ENCODE measurements around the gene NRG2.

Gene NRG2

GRCh38 chr5:140004174-140004573, 38.9 kb downstream of the NRG2 start:
- no peak for TF ChIP-seq CTCF (IDR thresholded peaks at IDR 0.05; ENCODE audit: control insufficient read depth, extremely low read depth, insufficient read depth)
- H3K4me3 ChIP-seq (ENCODE audit: low read depth, low read length), result no peak overlapping the region
- DNase-seq (ENCODE audit: low read depth), result no peak

GRCh38 chr5:140003519-140003918, 39.6 kb downstream of the NRG2 start:
- no peak for DNase-seq (ENCODE audit: low read depth)
- TF ChIP-seq CTCF (IDR thresholded peaks at IDR 0.05; ENCODE audit: control insufficient read depth, extremely low read depth, insufficient read depth), result no peak
- H3K4me3 ChIP-seq (ENCODE audit: low read depth, low read length), result no peak overlapping the region

- H3K4me3 ChIP-seq (ENCODE audit: low read depth, low read length), result no peak overlapping the region
- no peak for DNase-seq (ENCODE audit: low read depth)
- TF ChIP-seq CTCF (IDR thresholded peaks at IDR 0.05; ENCODE audit: control insufficient read depth, extremely low read depth, insufficient read depth), result no peak
Measured at GRCh38 chr5:140000332-140000731, 42.8 kb downstream of the NRG2 start.

- no peak for DNase-seq (ENCODE audit: low read depth)
- no peak for TF ChIP-seq CTCF (IDR thresholded peaks at IDR 0.05; ENCODE audit: control insufficient read depth, extremely low read depth, insufficient read depth)
- no peak overlapping the region for H3K4me3 ChIP-seq (ENCODE audit: low read depth, low read length)
Measured at GRCh38 chr5:139998837-139999236, 44.3 kb downstream of the NRG2 start.

- no peak for TF ChIP-seq CTCF (IDR thresholded peaks at IDR 0.05; ENCODE audit: control insufficient read depth, extremely low read depth, insufficient read depth)
- H3K4me3 ChIP-seq (ENCODE audit: low read depth, low read length), result no peak overlapping the region
- DNase-seq (ENCODE audit: low read depth), result no peak
Measured at GRCh38 chr5:139997276-139997675, 45.8 kb downstream of the NRG2 start.

GRCh38 chr5:139995929-139996328, 47.2 kb downstream of the NRG2 start:
- no peak overlapping the region for H3K4me3 ChIP-seq (ENCODE audit: low read depth, low read length)
- no peak for DNase-seq (ENCODE audit: low read depth)
- no peak for TF ChIP-seq CTCF (IDR thresholded peaks at IDR 0.05; ENCODE audit: control insufficient read depth, extremely low read depth, insufficient read depth)

GRCh38 chr5:139994234-139994633, 48.9 kb downstream of the NRG2 start:
- DNase-seq (ENCODE audit: low read depth), result no peak
- TF ChIP-seq CTCF (IDR thresholded peaks at IDR 0.05; ENCODE audit: control insufficient read depth, extremely low read depth, insufficient read depth), result no peak
- H3K4me3 ChIP-seq (ENCODE audit: low read depth, low read length), result no peak overlapping the region
